Stimulated activated CD8-positive, alpha-beta memory T cell treated with anti-CD3 and anti-CD28 coated beads, Interleukin-15, amount 100 ng/mL, for 1 hour (primary cell): ENCODE results near the gene DLGAP1.

Source experiments
- DNase-seq: peaks from one replicate; pipeline ENCODE4 v3.0.0-alpha.2; 2020; ENCODE audit warnings: low read depth

Gene DLGAP1

GRCh38 chr18:3773303-3773702 is 681.8 kb downstream of the DLGAP1 start:
- DNase-seq = no peak

GRCh38 chr18:3771121-3771971 is 683.8 kb downstream of the DLGAP1 start:
- peak; percentile 47 for DNase-seq

GRCh38 chr18:3761266-3761665 is 693.8 kb downstream of the DLGAP1 start:
- no peak for DNase-seq

- no peak for DNase-seq
Measured at GRCh38 chr18:3760741-3761140, 694.4 kb downstream of the DLGAP1 start.

- no peak for DNase-seq
Measured at GRCh38 chr18:3759099-3759498, 696.0 kb downstream of the DLGAP1 start.

- DNase-seq = no peak
Measured at GRCh38 chr18:3758531-3758930, 696.6 kb downstream of the DLGAP1 start.

- DNase-seq = no peak
Measured at GRCh38 chr18:3757361-3757760, 697.7 kb downstream of the DLGAP1 start.

GRCh38 chr18:3753106-3753505 is 702.0 kb downstream of the DLGAP1 start:
- DNase-seq = no peak

GRCh38 chr18:3748086-3748485 is 707.0 kb downstream of the DLGAP1 start:
- DNase-seq = no peak

- DNase-seq = no peak
Measured at GRCh38 chr18:3747176-3747973, 707.7 kb downstream of the DLGAP1 start.

GRCh38 chr18:3742541-3742940 is 712.6 kb downstream of the DLGAP1 start:
- no peak for DNase-seq

- DNase-seq = no peak
Measured at GRCh38 chr18:3741333-3741732, 713.8 kb downstream of the DLGAP1 start.

GRCh38 chr18:3728704-3729437 is 726.2 kb downstream of the DLGAP1 start:
- no peak for DNase-seq

- no peak for DNase-seq
Measured at GRCh38 chr18:3727274-3727673, 727.8 kb downstream of the DLGAP1 start.

- no peak for DNase-seq
Measured at GRCh38 chr18:3726238-3726951, 728.7 kb downstream of the DLGAP1 start.

GRCh38 chr18:3725115-3725514 is 730.0 kb downstream of the DLGAP1 start:
- no peak for DNase-seq

GRCh38 chr18:3723554-3723953 is 731.6 kb downstream of the DLGAP1 start:
- DNase-seq = no peak

GRCh38 chr18:3722649-3723433 is 732.3 kb downstream of the DLGAP1 start:
- DNase-seq = no peak

- DNase-seq = no peak
Measured at GRCh38 chr18:3721771-3722648, 733.1 kb downstream of the DLGAP1 start.
